WERI-Rb-1 (cell line): Measurements from ENCODE around the gene CRB3.

ENCODE experiments used
- DNase-seq: peaks from one replicate; pipeline ENCODE4 v3.0.0-alpha.2; 2020
- H3K27ac ChIP-seq: fragments of 250-450 bp; sonication (Bioruptor Pico); 2 replicates; pipeline ENCODE4 v1.5.1; 2020; ENCODE audit warnings: mild to moderate bottlenecking, moderate library complexity
- H3K27me3 ChIP-seq: fragments of 250-450 bp; sonication (Bioruptor Pico); 2 replicates; pipeline ENCODE4 v1.5.1; 2021; ENCODE audit warnings: mild to moderate bottlenecking, low read depth, moderate library complexity; ENCODE audit not compliant: insufficient read depth, severe bottlenecking
- H3K36me3 ChIP-seq: fragments of 250-450 bp; sonication (Bioruptor Pico); 2 replicates; pipeline ENCODE4 v1.5.1; 2020; ENCODE audit warnings: mild to moderate bottlenecking, moderate library complexity
- H3K4me3 ChIP-seq: 2 replicates; pipeline ENCODE4 v1.5.1; 2011; ENCODE audit warnings: low read depth, mild to moderate bottlenecking, control low read depth, low read length
- H3K9me3 ChIP-seq: fragments of 250-450 bp; sonication (Bioruptor Pico); 2 replicates; pipeline ENCODE4 v1.5.1; 2021; ENCODE audit warnings: mild to moderate bottlenecking, moderate library complexity; ENCODE audit not compliant: severe bottlenecking
- CTCF ChIP-seq: IDR thresholded peaks from 2 replicates; pipeline ENCODE4 v1.5.1; 2011; ENCODE audit warnings: low read depth, mild to moderate bottlenecking, control low read depth, inconsistent platforms, low read length

The CRB3 gene

GRCh38 chr19:6464070-6464873, at the start of gene CRB3:
CRB3 (plus strand) TSS chr19:6464271; CDS start chr19:6464702, 431 bp downstream.
- H3K4me3 ChIP-seq, result no peak within 1 kb of the TSS
- peaks cover 5% of the 10 kb centered on the region for H3K27me3 ChIP-seq
- H3K9me3 ChIP-seq, result no peaks in the 10 kb centered on the region
- TF ChIP-seq CTCF, result no peak
- no peaks in the 10 kb centered on the region for H3K36me3 ChIP-seq
- no peak within 1 kb of the TSS for H3K27ac ChIP-seq
- DNase-seq, result no peak

GRCh38 chr19:6414793-6415590, 49.1 kb upstream of the CRB3 start:
- no peaks in the 10 kb centered on the region for H3K9me3 ChIP-seq
- no peak overlapping the region for H3K4me3 ChIP-seq
- H3K27ac ChIP-seq, result no peak overlapping the region
- peaks cover 58% of the 10 kb centered on the region for H3K36me3 ChIP-seq
- DNase-seq, result no peak
- no peaks in the 10 kb centered on the region for H3K27me3 ChIP-seq
- 0 out of 2 replicates have a peak, but pooled peaks have one; percentile 6 for TF ChIP-seq CTCF

GRCh38 chr19:6415591-6416190, 48.4 kb upstream of the CRB3 start:
- H3K4me3 ChIP-seq, result no peak overlapping the region
- no peaks in the 10 kb centered on the region for H3K9me3 ChIP-seq
- H3K27ac ChIP-seq, result no peak overlapping the region
- DNase-seq, result no peak
- H3K36me3 ChIP-seq, result peaks cover 65% of the 10 kb centered on the region
- no peak for TF ChIP-seq CTCF
- no peaks in the 10 kb centered on the region for H3K27me3 ChIP-seq

DNA sequence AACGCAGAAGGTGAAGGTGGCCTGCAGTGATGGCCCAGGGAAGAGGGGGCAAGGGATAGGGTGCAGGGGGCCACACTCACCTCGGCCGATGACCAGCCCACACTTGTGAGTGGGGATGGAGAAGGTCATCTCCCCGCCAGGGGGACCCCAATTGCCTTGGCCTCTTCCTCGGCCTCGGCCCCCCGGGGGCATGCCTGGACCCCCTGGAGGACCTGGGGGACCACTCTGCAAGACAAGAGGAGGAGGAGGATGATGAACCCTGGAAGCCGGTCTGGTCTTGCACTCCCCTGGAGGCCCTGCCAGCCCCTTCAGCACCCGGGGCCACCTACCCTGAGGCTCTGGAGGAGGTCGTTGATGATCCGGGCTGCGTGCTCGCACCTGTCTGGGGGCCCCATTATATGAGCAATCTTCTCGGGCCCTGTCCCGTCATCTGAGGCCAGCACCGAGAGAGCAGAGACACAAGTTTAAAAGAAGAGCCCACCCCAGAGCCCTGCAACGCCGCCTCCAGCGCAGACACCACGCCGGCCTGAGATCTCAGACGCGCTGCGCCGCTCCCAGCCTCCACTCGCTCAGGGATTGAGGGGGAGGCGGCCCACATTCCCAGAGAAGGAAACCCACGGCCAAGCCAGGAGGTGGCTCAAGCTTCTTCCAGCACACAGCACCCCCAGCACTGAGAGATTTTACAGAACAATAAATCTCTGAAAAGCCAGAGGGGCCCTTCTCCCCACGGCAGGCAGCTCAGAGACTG, 47.2 kb upstream of the CRB3 start:
- DNase-seq, result no peak
- Histone ChIP-seq H3K9me3 (no peaks in the 10 kb centered on the region), H3K36me3 (peaks cover 77% of the 10 kb centered on the region), H3K4me3 (no peak overlapping the region), H3K27me3 (no peaks in the 10 kb centered on the region), H3K27ac (no peak overlapping the region)
- no peak for TF ChIP-seq CTCF

DNA sequence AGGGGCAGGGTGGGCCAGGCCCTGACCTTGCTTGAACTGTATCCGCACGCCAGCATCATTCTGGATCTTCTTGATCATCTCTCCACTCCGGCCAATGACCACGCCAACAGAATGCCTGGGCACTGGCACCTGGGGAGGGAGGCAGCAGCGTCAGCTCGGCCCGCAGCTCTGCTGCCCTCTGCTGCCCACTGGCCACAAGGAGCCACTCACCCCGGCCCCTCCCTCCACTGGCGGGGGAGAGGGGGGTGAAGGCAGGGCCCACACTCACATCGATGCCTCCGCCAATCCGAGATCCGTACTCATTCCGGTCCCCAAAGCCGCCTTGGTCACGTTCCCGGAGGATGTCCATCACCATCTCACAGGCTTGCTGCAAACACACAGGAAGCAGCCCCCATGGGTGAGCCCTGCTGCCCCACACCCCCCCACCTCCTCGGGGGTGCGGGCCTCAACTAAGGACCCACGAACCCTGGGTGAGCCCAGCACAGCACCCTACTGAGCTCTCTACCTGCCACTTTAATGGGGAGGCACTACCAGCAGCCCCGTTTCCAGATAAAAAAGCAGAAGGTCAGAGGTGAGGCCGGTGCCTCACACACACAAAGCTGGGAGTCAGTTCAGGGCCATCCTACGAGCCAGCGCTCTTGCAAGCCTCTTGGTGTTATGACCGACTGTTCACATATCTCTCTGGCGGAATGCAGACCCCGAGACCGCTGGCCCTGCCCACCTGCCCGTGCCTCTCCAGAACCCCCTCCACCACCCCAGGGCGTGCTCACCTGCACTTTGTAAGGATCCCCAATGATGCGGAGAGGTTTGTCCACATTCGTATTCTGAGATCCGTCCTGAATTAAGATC, 46.1 kb upstream of the CRB3 start:
- Histone ChIP-seq H3K9me3 (no peaks in the 10 kb centered on the region), H3K36me3 (peaks cover 88% of the 10 kb centered on the region), H3K27ac (no peak overlapping the region), H3K27me3 (no peaks in the 10 kb centered on the region), H3K4me3 (no peak overlapping the region)
- TF ChIP-seq CTCF, result peak; percentile 77
- peak; percentile 55 for DNase-seq
